ENCODE data around the gene GMDS.
"Not testable (repeated sequence)": the region's sequence is repeated elsewhere in the genome, so short reads cannot be mapped to it uniquely, and the experiment has no call there.

GMDS gene

DNA sequence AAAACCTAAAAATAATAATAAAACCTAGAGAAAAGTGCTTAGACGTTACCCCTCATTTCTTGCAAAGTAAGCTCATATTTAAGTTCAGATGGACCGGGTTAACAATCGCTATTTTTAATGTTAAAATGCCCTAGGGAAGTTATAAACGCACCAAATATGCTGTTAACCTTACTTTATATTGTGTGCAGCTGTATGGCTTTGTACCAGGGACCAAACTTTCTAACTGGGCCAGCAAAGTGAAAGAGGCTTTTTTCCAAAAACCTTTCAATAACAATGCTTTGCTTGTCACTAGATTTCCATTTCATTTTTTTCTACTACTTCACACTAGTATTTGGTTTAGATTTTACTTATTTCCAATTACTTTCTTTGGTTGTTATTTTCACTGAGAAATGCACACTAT, 387.2 kb downstream of the GMDS start:
- no peak for FAIRE-seq
- no peak for DNase-seq (ENCODE audit: extremely low spot score, insufficient read length, low read depth)

DNA sequence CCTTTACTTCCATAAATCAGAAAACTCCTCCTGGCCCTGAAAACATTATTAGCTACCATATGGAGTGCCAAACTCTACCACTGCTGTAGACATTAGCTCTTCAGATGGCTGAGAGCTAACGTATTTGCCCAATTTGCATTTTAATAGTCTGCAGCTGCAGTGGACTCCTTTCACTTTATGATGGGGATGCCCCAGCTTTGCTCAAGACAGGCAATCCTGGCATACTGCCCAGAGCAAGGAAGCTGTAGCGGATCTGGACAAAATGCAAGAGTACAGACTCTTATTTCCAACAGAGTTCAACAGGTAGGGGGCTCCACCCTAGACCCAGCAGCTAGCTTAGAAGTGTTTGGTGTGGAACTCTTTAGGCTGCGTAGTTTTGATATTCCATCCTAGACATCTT, 389.0 kb downstream of the GMDS start:
- DNase-seq (ENCODE audit: extremely low spot score, insufficient read length, low read depth) (no peak), FAIRE-seq (peak; percentile 89)

DNA sequence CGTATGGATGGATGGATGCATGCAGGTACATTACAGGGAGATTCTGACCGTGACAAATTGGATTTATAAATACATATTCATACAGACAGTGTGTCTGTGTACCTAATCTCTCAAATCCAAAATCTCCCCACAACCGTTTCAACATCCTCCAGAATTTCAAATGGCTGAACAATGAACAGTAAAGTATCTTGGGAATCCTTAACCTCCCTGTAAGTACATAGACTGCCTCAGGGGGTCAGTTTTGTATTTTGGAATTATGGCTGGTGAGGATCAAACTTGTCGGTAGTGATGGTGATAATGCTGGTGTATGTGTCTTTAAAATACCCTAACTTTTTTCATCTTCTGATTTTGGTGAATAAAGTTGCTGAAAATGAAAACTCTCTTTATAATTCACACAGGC, 389.5 kb downstream of the GMDS start:
- no peak for FAIRE-seq
- DNase-seq (ENCODE audit: extremely low spot score, insufficient read length, low read depth), result no peak

DNA sequence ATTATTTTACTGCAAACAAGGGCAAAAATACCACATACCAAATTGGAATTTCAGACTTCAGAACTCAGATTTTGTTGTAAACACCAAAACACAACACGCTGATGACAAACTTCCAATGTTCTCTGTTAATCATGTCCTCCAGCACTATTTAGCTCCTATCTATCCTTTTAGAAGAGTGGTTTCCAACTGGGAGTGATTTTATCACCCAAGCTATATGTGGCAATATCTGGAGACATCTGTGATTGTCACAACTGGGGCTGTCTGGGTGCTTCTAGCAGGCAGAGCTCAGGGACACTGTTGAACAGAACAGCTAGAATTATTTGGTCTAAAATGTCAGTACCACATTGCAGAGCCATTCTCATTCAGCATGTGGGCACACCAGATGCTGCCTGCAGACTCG, 391.1 kb downstream of the GMDS start:
- DNase-seq (ENCODE audit: extremely low spot score, insufficient read length, low read depth) (no peak), FAIRE-seq (peak; percentile 18)

DNA sequence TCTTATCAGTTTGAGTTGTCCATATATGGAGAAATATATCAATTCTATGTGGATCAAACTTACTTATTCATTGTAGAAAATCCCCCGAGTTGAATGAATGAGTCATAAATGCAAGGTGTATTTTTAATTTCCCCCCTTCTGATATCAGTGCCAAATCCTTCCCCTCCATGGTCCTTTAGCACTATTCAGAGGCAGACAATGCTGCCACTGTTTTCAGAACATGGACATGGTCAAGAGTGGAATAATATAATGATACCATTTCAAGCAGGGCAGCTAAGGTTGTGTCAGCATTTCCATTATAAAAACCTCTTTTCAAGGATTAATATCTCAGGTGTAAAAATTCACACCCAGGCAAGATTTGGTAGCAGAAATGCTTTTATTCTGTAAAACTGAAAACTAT, 391.6 kb downstream of the GMDS start:
- FAIRE-seq, result no peak
- DNase-seq (ENCODE audit: extremely low spot score, insufficient read length, low read depth), result no peak

DNA sequence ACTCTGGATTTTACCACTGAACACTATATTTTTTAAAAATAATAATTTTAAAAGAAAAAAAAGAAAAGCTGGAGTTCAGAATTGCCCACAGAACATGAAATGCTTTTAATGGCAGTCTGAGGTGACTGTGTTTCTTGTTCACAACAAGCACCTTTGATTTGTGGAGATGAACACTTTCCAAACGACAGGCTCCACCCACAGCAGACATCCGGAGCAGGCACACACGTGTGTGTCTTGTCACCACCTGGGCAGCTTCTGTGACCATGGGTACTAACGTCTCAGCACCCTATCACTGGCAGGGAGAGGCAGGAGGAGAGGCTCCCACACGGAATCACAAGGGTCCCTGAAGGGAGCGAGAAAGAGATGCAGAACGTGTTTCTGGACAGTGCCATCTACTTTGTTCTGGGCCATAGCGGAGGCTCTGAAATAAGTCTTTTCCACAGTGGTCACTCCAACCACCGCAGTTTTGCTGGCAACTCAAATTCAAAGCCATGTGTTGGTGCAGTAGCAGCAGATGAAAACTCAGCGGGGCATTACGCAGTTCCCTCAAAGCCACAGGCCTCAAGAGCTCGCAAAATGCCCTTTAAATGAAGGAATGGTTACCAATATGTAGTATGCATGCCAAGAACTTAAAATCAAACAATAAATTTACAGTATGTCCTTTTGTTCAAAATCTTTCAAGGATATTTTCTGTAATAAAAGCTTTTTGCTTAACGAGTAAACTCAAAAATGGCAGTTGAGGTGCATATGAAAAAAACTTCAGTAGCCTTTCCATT, 393.5 kb downstream of the GMDS start:
- no peak for FAIRE-seq
- no peak for DNase-seq (ENCODE audit: extremely low spot score, insufficient read length, low read depth)

DNA sequence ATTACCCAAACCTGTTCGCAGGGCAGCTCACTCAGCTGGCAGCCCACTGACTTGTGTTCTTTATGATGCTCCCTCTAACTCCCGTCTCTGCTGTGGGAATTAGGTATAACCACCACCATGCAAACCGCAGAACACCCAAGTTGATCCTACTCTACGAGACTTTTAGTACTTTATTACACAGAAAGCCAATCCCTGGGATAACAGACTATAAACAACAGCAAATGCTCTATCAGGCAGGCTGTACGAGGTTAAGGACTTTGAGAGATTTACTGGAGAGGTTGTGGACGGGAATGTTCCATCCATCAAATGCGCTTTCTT, 394.6 kb downstream of the GMDS start:
- FAIRE-seq (no peak), DNase-seq (ENCODE audit: extremely low spot score, insufficient read length, low read depth) (no peak)

DNA sequence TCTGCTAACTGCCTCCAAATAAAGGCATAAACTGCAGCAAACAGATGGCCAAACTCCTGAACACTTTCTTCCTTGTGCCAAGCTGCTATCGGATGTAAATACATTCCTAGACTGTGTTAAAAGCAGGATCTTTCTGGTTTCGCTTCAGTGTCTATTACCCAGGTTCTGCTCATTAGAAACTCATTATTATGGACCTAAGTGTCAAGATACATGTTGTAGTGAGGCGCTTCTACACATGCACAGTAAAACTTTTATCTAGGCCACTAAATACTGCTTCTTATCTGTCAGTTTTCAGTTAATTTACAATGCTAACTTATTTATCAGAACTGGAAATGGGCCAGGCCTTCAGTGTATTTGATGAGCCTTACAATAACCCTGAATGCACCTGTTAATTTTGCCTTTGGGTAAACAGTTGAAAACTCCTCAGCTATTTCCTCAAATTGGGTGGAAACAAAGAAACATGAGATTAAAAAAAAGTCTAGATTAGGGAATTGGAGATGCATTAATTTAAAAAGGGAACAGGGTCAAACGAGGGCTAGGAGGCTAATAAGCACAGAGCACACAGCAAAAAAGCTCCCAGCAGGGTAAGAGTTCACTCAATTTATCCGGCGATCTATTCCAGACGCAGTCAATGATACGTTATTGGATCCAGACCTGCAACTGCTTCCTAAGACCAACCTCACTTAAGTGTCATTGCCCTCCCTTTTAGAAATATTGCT, 395.1 kb downstream of the GMDS start:
- DNase-seq (ENCODE audit: extremely low spot score, insufficient read length, low read depth) (no peak), FAIRE-seq (no peak)

DNA sequence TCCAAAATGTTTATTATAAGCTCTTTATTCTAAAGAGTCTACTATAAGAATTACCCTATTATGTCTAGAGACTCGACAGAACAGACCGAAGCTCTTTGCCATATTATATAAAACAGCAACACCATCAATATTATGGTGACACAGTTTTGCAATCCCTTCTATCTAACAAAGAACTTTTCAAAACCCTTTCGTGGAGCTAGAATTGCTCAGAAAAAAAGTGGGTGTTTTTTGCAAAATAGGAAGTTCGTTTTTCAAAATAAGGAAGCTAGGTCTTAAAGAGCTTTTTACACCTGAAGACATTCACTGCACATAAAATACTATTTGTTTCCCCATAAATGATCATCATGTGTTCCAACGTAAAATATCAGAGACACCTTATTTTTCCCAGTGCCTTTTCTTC, 395.7 kb downstream of the GMDS start:
- no peak for FAIRE-seq
- no peak for DNase-seq (ENCODE audit: extremely low spot score, insufficient read length, low read depth)

DNA sequence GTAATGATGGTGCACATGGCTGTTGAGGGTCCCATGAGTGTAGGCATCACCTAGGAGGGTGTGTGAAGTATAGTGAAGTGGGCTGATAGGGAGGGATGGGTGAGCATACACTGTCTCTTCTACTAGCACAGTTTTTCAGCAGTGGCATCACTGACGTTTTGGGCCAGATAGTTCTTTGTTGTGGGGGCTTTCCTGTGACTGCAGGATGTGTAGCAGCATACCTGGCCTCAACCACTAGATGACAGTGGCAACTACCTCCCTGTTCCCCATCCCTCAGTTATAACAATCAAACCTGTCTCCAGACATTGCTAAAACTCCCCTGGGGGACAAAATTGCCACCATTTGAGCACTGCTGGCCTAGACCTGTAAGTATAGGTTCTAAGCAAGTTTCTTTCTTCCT, 396.7 kb downstream of the GMDS start:
- no peak for DNase-seq (ENCODE audit: extremely low spot score, insufficient read length, low read depth)
- no peak for FAIRE-seq

DNA sequence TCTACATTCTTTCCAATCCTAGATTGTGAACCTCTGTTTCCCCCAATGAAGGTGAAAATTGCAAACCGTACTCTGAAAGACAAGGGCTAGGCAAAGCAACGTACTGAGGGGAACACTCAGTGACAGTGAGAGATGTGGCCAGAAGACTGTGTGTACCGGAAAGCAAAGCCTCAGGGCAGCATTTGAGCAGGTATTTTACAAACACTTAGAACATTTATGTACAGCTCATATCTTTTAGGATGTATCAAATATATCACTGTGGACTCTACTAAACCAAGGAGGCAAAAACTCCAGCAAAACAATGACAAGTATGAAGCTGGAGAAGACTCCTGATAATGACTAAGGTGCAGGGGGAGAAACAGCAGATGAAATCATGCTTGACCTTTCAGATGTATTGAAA, 398.8 kb downstream of the GMDS start:
- no peak for FAIRE-seq
- DNase-seq (ENCODE audit: extremely low spot score, insufficient read length, low read depth), result no peak

DNA sequence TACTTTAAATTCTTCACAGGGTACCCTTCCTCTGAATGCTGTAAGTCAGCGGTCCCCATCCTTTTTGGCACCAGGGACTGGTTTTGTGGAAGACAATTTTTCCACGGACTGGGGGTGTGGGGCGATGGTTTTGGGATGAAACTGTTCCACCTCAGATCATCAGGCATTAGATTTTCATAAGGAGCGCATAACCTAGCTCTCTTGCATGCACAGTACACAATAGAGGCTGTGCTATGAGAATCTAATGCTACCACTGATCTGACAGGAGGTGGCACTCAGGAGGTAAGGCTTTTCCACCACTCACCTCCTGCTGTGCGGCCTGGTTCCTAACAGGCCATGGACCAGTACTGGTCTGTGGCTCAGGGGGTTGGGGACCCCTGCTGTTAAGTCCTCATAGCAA, 399.9 kb downstream of the GMDS start:
- DNase-seq (ENCODE audit: extremely low spot score, insufficient read length, low read depth); FAIRE-seq: not testable (repeated sequence)

DNA sequence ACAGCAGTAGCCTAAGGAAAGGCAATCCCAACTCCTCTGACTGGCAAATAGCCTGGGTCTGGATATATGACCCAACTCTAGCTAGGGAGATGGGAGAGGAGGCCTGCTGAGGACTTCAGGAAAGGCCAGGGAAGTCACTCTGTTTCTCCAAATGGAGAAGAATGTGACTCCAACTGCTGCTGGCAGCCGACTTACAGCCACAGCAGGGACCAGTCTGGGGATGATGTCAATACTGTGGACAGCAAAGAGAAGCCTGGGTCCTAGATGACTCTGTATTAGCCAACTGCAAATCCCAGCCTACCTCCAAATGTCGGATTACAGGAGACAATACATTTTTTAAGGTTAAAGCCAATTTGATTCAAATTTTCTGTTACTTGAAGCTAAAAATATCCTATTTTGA, 403.1 kb downstream of the GMDS start:
- no peak for FAIRE-seq

DNA sequence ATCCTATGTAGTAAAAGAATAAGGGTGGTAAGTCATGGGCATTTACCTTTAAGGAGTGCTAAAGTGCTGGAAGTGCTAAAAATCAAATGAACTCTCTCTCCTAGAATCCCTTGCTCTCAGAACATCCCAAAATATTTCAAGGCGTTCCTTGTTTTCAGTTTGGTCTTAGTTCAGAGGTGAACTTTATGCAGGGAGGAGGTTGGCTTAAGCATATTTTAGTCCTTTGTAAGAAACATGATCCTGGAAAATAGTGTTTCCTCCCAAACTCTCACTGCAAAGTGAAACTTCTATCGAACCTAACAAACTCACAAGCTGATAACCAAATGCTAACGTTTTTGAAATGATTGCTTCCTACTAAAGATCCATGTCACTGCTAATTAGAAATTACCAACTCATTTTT, 404.3 kb downstream of the GMDS start:
- DNase-seq (ENCODE audit: extremely low spot score, insufficient read length, low read depth) (no peak), FAIRE-seq (no peak)

More for the DNA sequence above, 403.1 kb downstream of the GMDS start:
- DNase-seq (ENCODE audit: extremely low spot score, insufficient read length, low read depth), result no peak

DNA sequence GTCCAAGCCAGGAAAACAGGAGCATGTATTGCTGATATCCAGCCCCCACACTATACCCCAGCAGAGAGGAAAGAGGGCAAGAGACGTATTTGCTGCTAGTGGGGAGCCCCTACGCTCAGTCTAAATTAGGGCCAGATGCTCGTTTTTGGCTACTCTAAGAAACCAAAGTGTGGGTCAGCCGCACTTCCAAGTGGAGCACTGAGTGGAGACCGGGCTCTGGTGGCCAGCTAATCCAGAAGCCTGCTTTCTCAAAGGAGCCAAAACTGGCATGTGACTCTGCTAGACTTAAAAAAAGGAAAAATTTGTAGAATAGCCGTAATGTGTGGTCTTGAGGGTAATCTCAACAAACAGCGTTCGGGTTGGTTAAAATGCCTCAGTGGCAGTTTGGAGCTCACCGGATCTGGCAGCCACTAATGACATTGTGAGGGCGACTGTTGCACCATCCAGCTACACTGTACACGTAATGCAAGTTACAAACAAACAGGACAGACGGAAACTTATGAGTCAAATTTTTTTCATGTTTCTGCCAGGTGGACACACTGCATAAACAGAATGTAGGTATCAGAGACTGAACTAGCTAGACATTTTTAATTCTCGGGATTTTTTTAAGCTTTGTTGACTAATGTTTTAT, 404.8 kb downstream of the GMDS start:
- FAIRE-seq (no peak), DNase-seq (ENCODE audit: extremely low spot score, insufficient read length, low read depth) (no peak)

DNA sequence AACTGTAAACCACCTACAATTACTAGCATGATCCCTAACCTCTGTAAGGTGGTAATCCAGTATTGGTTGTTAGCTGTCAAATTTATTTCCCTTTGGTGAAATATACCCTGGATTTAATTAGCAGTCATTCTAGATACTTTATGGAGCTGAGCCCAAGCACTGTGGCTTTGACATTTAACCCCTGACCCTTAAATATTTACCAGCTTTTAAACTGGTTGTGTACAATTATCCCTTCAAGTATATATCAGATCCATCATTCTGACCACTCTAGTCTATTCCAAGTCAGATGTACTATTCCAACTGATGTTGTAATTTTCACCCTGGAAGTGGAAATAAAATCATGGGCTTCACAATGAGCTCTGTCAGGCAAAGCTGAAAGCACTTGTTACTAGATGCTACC, 406.0 kb downstream of the GMDS start:
- DNase-seq (ENCODE audit: extremely low spot score, insufficient read length, low read depth) (no peak), FAIRE-seq (no peak)

DNA sequence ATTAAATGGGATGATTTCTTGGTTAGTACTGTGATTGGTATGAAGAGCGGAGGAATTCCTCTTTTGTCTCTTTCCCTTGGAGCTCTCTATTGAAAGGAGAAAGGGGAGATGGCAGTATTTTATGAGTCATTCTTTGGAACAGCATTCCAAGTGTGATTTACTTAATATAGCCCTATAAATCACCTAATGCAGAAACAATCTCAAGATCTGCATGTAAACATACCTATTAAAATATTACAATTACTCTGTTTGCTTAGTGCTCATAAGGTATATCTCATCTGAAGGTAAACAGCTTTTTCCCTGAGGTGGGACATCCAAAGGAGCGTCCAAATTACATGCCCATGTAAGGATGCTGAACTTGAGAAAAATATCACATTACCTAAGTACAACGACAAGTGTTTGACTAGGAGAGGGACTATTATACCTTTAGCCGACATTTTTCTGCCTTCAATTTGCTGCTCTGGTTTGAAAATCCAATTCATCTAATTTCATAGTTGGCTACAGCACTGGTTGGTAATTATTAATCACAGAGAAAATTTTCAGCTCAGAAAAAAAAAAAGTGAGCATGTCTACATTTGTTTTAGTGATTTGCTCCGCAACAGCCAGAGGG, 406.7 kb downstream of the GMDS start:
- no peak for DNase-seq (ENCODE audit: extremely low spot score, insufficient read length, low read depth)
- FAIRE-seq, result no peak

DNA sequence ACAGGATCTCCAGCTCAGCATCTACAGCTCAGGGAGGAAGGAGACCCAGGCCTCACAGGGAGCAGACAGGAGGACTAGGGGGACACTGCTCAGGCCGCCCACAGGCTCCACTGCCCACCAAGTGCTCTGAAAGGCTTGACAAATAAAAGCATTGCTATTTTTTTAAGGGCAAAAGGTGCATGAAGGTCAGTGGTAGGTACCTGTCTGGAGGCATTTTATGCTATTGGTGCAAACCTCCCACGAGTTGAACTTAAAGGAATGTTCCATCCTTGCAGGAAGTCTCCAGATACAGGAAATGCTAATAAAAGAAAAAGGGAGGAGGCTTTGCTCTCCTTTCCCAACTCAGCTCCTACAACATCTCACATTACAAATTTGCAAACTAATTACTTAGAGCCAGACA, 407.6 kb downstream of the GMDS start:
- FAIRE-seq (no peak), DNase-seq (ENCODE audit: extremely low spot score, insufficient read length, low read depth) (no peak)

DNA sequence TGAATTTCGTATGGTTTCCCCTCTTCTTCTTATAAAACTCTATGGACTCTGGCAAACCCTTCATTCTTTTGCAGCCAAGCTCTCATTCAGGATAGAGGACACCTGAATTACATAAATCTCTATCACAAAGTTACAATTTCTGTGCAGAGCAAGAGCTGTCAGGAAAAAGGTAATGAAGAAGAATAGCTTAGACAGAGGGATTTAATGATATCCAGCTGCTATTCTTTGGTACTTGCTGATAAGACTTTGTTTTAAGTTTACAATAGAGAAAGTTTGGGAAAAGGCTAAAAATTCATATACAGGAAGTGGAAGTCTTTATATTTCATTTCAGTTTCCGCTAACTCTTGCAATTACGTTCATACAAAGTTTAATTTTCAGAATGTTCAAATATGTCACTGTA, 408.7 kb downstream of the GMDS start:
- FAIRE-seq, result no peak
- no peak for DNase-seq (ENCODE audit: extremely low spot score, insufficient read length, low read depth)

DNA sequence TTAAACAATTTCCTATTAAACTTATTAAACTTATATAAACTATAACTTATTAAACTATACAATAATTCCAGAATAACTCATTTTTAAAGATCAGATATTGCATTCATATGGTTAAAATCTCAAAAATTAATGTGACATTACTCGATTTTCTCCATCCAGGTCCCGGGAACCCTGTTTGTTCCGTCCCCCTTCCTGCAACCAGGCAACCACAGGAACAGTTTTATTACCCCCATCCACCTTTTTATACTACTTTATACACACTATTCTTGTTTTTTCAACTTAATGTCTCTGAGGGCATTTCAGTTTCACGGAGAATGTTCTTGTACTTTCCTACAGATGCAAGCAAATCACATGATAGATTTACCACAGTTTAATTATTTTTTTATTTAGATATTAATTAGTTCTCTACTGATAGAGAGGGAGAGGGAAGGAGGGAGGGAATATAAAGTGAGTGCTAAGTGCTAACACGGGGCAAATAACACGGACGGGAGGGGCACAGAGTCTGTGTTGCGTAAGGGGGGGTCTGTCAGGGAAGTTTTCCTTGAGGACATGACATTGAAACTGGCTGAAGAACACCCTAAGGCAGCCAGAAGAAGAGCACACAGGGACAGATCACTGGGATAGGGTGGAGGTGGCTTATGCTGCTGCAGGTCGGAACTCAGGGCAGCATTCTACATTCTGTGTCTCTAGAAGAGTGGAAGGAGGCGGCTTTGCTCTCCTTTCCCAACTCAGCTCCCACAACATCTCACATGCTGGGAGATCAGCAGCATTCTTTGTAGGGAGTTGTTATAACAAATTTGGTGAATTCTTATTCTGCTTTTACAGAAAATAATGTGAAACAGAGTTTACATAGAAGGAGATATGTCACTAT, 410.5 kb downstream of the GMDS start:
- DNase-seq (ENCODE audit: extremely low spot score, insufficient read length, low read depth) (no peak), FAIRE-seq (no peak)
